Placental pericyte (primary cell): ENCODE results near the gene FKBP14. TPM values are rescaled to one million over a fixed set of nuclear protein-coding genes. Genes with fewer than 3 reads are reported as not detected.

Experiments
- total RNA-seq: library from RNA; depleted of rRNA; stranded (reverse); fragments of >200 nt; gene quantifications from 2 replicates; pipeline ENCODE4 v1.2.3, GENCODE V29; 2012

The FKBP14 gene, protein sequence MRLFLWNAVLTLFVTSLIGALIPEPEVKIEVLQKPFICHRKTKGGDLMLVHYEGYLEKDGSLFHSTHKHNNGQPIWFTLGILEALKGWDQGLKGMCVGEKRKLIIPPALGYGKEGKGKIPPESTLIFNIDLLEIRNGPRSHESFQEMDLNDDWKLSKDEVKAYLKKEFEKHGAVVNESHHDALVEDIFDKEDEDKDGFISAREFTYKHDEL
- total RNA-seq = 48.4 and 61.7 TPM in 2 replicates

GRCh38 chr7:30026229-30027064 is at the start of gene FKBP14:
FKBP14 (minus strand) TSS chr7:30026702; CDS start chr7:30026508, 194 bp downstream.

DNA sequence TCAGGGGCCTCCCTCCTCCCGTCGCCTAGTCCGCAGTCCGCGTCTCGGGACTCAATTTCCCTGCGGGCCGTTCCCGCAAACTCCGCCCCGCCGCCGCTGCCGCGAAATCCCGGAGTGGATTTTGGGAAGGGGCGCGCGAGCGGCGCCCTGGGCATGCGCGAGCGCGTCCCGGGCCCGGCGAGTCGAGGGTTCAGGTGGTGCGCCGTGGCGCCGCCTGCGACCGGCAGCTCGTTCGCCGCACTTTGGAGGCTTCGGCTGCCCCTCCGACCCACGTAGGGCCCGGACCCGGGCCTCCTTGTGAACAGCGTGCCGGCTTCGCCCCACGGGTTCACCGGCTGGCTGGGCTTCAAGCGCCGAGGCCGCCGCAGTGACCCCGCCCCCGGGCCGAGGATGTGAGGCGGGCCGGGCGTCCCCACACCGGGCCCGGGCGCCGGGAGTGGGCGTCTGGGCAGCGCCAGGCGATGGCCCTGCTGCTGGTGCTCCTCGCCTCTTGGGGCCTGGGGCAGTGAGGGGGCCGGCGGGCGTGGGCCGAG is 1.8 kb upstream of the FKBP14 start, which contains the start of gene PLEKHA8:
PLEKHA8 (plus strand) TSS at position 197 of the 533 bp plus-strand sequence. CDS start 351 bp downstream, outside the sequence.

DNA sequence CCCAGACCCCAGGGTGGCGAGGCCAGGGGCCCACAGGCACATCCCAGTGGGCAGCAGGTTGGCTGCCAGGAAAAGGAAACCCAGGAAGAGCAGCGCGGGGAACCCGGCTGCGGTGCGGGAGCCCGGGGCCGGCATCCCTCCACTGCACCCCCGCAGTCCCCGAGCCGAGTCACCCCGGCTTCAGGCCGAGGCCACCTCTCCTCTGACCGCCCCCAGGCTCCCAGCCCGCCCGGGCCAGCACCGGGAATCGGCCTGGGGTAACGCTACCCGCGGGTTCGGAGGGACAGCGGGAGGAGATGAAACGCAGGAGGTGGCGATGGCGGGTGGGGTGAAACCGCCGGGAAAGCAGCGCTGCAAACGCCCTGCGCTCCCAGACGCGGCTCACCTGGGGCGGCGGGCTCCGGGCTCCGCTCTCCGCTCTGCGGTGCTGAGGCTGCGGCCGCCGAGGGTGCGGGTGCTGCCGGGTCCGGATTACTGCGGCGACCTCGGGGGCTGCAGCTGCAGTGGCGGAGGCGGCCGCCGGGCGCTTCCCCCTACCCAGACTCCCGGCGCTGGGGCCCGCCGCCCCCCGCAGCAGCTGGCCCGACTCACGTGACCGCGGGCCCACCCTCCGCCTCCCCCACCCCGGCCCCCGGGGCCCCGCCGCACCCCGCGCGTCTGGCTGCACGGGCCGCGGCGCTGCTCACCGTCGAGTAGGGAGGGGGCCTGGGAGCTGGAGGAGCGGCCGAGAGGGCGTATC is 37.1 kb downstream of the FKBP14 start, which contains the start of gene SCRN1:
SCRN1 (minus strand) TSS at position 545 of the 739 bp plus-strand sequence. CDS start 20,734 bp downstream, outside the sequence.

Other genes starting within 250 kb of the FKBP14 start
- gene WIPF3, start 220.2 kb downstream of the FKBP14 start, total RNA-seq = not detected in 2 replicates
- 90.2 and 122 TPM in 2 replicates for gene SCRN1, start 36.9 kb downstream of the FKBP14 start, total RNA-seq
- 12.7 and 14.6 TPM in 2 replicates for gene PLEKHA8, start 1.7 kb upstream of the FKBP14 start, total RNA-seq
- 5.2 and 7.4 TPM in 2 replicates for gene MTURN, start 108.3 kb upstream of the FKBP14 start, total RNA-seq